ENCODE results near the gene ACBD6.

Gene ACBD6

GRCh38 chr1:180524915-180525714 lies 22.7 kb upstream of the ACBD6 start:
- no peak for DNase-seq

- DNase-seq: no peak
Measured at GRCh38 chr1:180524160-180524914, 22.0 kb upstream of the ACBD6 start.

- no peak for DNase-seq
Measured at GRCh38 chr1:180522213-180522515, 19.8 kb upstream of the ACBD6 start.

GRCh38 chr1:180521474-180522212 lies 19.3 kb upstream of the ACBD6 start:
- DNase-seq: no peak

GRCh38 chr1:180519846-180520245 lies 17.5 kb upstream of the ACBD6 start:
- DNase-seq: no peak

- DNase-seq: peak; percentile 82
Measured at GRCh38 chr1:180515857-180516388, 13.5 kb upstream of the ACBD6 start.

- DNase-seq: no peak
Measured at GRCh38 chr1:180515364-180515763, 13.0 kb upstream of the ACBD6 start.

- no peak for DNase-seq
Measured at GRCh38 chr1:180513531-180513930, 11.2 kb upstream of the ACBD6 start.

- DNase-seq: no peak
Measured at GRCh38 chr1:180510882-180511281, 8.5 kb upstream of the ACBD6 start.

GRCh38 chr1:180508725-180509097 lies 6.3 kb upstream of the ACBD6 start:
- DNase-seq: no peak

GRCh38 chr1:180507795-180508724 lies 5.7 kb upstream of the ACBD6 start:
- DNase-seq: no peak

GRCh38 chr1:180505732-180506335 lies 3.5 kb upstream of the ACBD6 start:
- no peak for DNase-seq

GRCh38 chr1:180504186-180504585 lies 1.8 kb upstream of the ACBD6 start:
- DNase-seq: no peak

GRCh38 chr1:180503280-180503862 lies 994 bp upstream of the ACBD6 start:
- peak; percentile 86 for DNase-seq

- peak; percentile 76 for DNase-seq
Measured at GRCh38 chr1:180501865-180502360, 464 bp downstream of the ACBD6 start.

- no peak for DNase-seq
Measured at GRCh38 chr1:180500689-180501088, 1.7 kb downstream of the ACBD6 start.

- DNase-seq: no peak
Measured at GRCh38 chr1:180498594-180498993, 3.8 kb downstream of the ACBD6 start.

GRCh38 chr1:180497826-180498225 lies 4.6 kb downstream of the ACBD6 start:
- no peak for DNase-seq

GRCh38 chr1:180494370-180494769 lies 8.0 kb downstream of the ACBD6 start:
- DNase-seq: no peak

GRCh38 chr1:180489976-180490375 lies 12.4 kb downstream of the ACBD6 start:
- DNase-seq: no peak

- no peak for DNase-seq
Measured at GRCh38 chr1:180489313-180489712, 13.1 kb downstream of the ACBD6 start.
